ENCODE data around the gene RALGPS2. TPM values are rescaled to one million over a fixed set of nuclear protein-coding genes. Genes with fewer than 3 reads are reported as not detected.

RALGPS2 gene
- total RNA-seq, 1 donor from 2014 or later: 64.8 TPM

DNA sequence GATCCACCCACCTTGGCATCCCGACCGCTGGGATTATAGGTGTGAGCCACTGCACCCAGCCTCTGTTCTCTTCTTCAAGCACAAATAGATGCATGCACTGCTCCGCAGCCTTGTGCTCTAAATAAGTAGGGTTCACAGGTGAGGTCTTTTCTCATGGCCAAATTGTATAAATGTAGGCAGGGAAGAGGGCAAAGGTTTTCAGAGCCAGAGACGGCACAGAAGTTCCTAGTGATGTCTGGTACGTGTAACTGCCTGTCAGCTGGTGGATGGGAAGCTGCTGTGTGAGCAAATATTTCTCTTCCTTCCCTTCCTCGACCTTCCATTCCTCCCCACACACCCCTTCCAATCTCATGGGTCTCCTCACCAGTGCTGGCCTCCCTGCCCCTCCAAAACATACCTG is 229.9 kb downstream of the RALGPS2 start:
- no peak for FAIRE-seq
- DNase-seq (ENCODE audit: low spot score in 2 of 2): no peak

DNA sequence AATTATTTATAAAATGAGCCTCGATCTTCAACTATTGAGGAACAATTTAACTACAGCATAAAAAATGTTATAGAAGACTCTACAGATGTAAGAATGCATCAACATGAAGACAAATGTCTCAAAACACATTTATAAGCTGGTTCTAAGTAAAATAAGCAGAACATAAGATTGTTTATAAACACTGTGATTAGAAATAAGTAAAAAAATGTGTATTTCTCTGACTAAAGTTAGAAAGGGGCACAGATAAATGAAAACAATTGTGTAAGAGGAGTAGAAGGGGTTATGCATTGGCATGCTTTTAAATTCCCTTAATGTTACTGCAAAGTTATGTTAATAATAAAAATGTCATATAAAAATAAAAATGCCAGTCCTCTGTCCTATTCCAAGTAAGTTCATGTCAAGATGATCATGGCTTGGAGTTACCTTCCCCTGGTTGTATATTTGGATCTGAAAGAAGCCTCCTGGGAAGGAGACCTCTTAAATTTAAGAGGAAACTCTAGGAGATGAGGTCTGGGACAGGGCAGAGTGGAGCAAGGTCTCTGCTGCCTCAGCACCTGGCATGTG is 230.4 kb downstream of the RALGPS2 start:
- FAIRE-seq (no peak), DNase-seq (ENCODE audit: low spot score in 2 of 2) (no peak)

GRCh38 chr1:178958491-178958890 is 233.4 kb downstream of the RALGPS2 start:
- no peak for FAIRE-seq

GRCh38 chr1:178959543-178960460 is 234.8 kb downstream of the RALGPS2 start:
- FAIRE-seq (no peak), DNase-seq (ENCODE audit: low spot score in 2 of 2) (no peak)

More at GRCh38 chr1:178958491-178958890, 233.4 kb downstream of the RALGPS2 start:
- no peak for DNase-seq (ENCODE audit: low spot score in 2 of 2)

DNA sequence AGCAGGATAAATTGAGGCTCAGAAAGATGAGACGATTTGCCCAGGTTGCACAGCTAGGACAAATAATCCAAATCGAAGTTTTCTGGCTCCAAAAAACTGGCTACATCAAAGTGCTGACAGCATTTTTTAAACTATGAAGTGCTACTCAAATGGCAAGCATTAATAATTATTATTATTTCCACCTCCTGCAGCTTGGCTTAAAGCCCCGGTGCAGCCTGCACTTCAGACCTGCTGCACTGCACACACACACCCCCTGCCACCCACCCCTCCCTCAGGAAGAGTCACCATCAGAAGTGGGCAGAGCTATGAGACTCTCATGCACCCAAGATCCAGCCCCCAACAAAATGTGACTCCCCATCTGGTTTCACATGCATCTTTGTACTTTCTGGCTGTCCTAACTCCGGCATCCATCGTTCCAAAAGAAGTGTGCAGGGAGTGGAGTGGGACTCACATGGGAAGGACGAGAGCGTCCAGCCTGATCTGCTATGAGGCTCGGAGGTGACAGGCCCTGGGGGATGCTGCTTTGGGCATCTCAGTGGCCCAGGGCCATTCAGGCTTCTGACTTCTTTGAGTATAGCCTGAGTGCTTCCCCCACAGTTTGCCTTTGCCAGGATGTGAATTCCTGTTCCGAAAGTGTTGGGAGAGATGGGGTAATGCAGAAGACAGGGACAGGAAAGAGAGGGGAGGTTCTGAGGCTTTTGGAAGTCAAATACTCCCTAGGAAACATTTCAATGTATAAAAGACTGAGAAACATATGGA is 235.6 kb downstream of the RALGPS2 start:
- no peak for FAIRE-seq
- no peak for DNase-seq (ENCODE audit: low spot score in 2 of 2)

GRCh38 chr1:178961331-178961730 is 236.3 kb downstream of the RALGPS2 start:
- DNase-seq (ENCODE audit: low spot score in 2 of 2): no peak
- no peak for FAIRE-seq

- no peak for FAIRE-seq
- DNase-seq (ENCODE audit: low spot score in 2 of 2): no peak
Measured at GRCh38 chr1:178961868-178962267, 236.8 kb downstream of the RALGPS2 start.

- DNase-seq (ENCODE audit: low spot score in 2 of 2) (no peak), FAIRE-seq (no peak)
Measured at GRCh38 chr1:178962853-178963711, 238.0 kb downstream of the RALGPS2 start.

DNA sequence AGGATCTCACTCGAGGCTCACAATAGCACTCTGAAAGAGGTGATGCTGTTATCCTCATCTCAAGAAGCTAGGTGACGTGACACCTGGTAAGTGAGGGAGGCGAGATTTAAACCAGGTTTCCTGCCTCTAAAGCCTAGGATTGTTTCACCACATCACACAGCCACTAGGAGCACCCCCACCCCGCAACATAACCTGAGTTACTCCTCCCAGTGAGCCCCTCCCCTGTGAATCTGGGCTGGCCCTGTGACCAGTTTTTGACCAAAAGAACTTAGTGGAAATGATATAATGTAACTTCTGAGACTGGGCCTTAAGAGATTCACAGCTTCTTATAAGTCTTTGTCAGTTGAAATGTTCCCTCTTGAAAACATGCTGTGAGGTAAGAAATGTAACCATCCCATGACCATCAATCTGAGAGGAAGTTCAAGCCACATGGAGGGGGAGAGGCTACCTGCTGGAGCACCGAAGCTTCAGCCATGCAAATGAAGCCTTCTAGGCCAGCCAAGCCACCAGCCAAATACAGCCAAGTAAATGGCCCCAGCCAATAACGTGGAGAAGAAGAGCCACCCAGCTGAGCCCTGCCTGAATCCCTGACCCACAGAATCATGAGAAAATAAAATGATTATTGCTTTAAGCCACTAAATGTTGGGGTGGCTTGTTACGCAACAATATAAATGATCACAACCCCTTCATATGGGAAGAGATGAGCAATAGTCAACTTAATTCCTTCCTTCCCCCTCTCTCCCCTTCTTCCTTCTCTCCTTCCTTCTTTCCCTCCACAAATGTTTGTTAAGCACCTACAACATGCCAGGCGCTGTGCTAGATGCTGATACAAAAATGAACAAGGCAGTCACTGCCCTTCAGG is 239.7 kb downstream of the RALGPS2 start:
- no peak for DNase-seq (ENCODE audit: low spot score in 2 of 2)

DNA sequence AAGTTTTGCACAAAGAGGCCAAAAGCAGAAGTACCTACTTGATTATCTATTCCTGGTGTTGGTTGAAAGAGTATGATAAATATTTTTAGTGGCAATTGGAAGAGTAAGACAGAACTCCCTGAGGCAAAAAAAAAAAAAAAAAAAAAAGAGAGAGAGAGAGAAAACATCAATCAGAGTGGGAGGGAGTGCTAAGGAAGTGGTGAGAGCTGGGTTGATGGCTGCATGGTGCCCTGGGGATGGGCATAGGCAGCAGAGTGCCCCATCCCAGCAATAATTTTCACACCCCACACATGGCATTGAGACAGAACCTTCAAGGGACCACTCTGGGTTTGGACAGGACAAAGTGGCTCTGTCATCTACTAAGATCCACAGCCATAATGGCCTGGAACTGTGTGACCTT is 241.3 kb downstream of the RALGPS2 start:
- DNase-seq (ENCODE audit: low spot score in 2 of 2): no peak
- FAIRE-seq: no peak

More for the DNA sequence above, 239.7 kb downstream of the RALGPS2 start:
- FAIRE-seq: no peak

DNA sequence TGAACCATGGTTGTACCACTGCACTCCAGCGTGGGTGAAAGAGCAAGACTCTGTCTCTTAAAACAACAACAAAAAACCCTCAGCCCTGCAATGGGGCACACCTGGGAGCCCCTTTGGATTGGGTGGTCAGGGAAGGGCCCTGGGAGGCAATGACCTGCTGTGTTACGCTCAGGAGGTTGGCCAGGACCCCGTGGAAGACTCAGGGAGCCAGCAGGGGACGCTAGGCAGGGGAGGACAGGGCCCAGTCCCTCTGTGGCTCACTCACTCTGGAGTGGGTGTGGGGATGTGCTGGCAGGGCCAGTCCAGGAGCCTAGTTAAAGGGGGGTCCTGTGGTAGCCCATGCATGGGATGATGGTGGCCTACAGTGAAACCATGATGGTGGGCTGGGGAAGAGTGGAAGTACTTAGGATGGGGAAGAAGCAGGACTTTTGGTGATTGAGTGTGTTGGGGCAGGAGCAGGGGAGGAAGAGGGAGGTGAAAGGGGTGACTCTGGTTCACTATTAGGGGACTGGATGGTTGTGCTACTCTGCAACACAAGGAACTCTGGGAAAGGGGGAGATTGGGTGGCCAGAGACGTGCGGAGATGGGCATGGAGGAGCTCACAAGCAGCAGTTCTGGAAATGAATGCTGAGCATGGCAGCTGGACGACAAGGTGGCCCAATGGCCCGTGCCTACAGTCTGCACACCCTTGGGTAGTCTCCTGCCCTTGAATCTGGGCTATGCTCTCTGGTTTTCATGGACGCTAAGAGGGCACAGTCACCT is 244.4 kb downstream of the RALGPS2 start:
- FAIRE-seq: no peak
- DNase-seq (ENCODE audit: low spot score in 2 of 2): no peak

GRCh38 chr1:178970184-178970583 is 245.1 kb downstream of the RALGPS2 start:
- FAIRE-seq: no peak
- no peak for DNase-seq (ENCODE audit: low spot score in 2 of 2)

Small RNA genes lying within 50 kb of the gene (small RNA-seq; reads per million reads assigned to genes)
- gene MIR4424 (0.10 reads per million), gene RF00092 (not detected)

Other genes starting within 250 kb of the RALGPS2 start
- not detected for gene CLEC20A, start 228.3 kb upstream of the RALGPS2 start, total RNA-seq
- not detected for gene TEX35, start 212.1 kb upstream of the RALGPS2 start, total RNA-seq
- gene ANGPTL1, start 145.8 kb downstream of the RALGPS2 start, total RNA-seq: 2.0 TPM

Measured in frontal cortex (tissue), 4 donors.